Stomach (tissue), 9 donors: ENCODE measurements around the gene KDM3A. TPM values are rescaled to one million over a fixed set of nuclear protein-coding genes. Genes with fewer than 3 reads are reported as not detected.

Experiments
- DNase-seq, 2 donors: peaks; one replicate each; pipeline versions ENCODE4 v3.0.0 to v3.0.0-alpha.2; 2013 to 2019
- H3K27ac ChIP-seq, 5 donors: fragments of 200-600 bp in 4 of 5; sonication (generic) in 4 of 5; one replicate each; pipeline ENCODE4 v1.5.1; 2013 to 2019; ENCODE audit warnings: mild to moderate bottlenecking in 1 of 5, moderate library complexity in 1 of 5
- H3K27me3 ChIP-seq, 3 donors: fragments of 200-600 bp; sonication (generic); one replicate each; pipeline ENCODE4 v1.5.1; 2017 to 2019; ENCODE audit warnings: mixed run types in 1 of 3
- H3K36me3 ChIP-seq, 4 donors: fragments of 200-600 bp; sonication (generic); 1 replicate in 3 of 4; 2 replicates in 1 of 4; pipeline ENCODE4 v1.5.1; 2016 to 2019
- H3K4me1 ChIP-seq, 4 donors: fragments of 200-600 bp; sonication (generic); one replicate each; pipeline ENCODE4 v1.5.1; 2016 to 2019
- H3K4me3 ChIP-seq, 4 donors: fragments of 200-600 bp; sonication (generic) in 3 of 4; one replicate each; pipeline ENCODE4 v1.5.1; 2016 to 2019; ENCODE audit warnings: mild to moderate bottlenecking in 1 of 4
- H3K9me3 ChIP-seq, 4 donors: fragments of 200-600 bp; sonication (generic); one replicate each; pipeline ENCODE4 v1.5.1; 2016 to 2019
- CTCF ChIP-seq, 7 experiments: fragments of 450-650 bp in 4 of 7; fragments of 200-600 bp in 3 of 7; sonication (generic) in 3 of 7; IDR thresholded peaks; one replicate each; pipeline ENCODE4 v1.5.1; 2016 to 2019; ENCODE audit warnings: antibody characterized with exemption in 7 of 7, control low read depth in 2 of 7, mild to moderate bottlenecking in 1 of 7
- EP300 ChIP-seq: sonication (generic); formaldehyde crosslinking; IDR thresholded peaks from one replicate; pipeline ENCODE4 v1.6.1; 2017; ENCODE audit warnings: antibody characterized with exemption
- POLR2A ChIP-seq, 4 donors: fragments of 450-650 bp; IDR thresholded peaks; one replicate each; pipeline ENCODE4 v1.6.1; 2016; ENCODE audit warnings: antibody characterized with exemption in 4 of 4, control low read depth in 2 of 4, mild to moderate bottlenecking in 1 of 4, moderate library complexity in 1 of 4
- POLR2AphosphoS5 ChIP-seq, 3 donors: sonication (generic); formaldehyde crosslinking; IDR thresholded peaks; one replicate each; pipeline ENCODE4 v1.6.1; 2016; ENCODE audit warnings: antibody characterized with exemption in 3 of 3
- WGBS, 5 donors: extraction: QIAGEN DNeasy Blood & Tissue Kit in 3 of 5; methylation state at CpG; one replicate each; pipeline versions ENCODE4 v1.1.5 to v1.1.7; 2013 to 2018; 5-methylcytosine and 5-hydroxymethylcytosine counted together
- intact Hi-C: fragments of 100-400 bp; cut with DNase I; formaldehyde crosslinking; loops from one replicate; pipeline ENCODE4 v1.15.1; 2023; ENCODE audit warnings: low total_unique reads
- polyA plus RNA-seq, 3 donors: library from polyadenylated mRNA; stranded (reverse); fragments of 200-250 nt; gene quantifications; one replicate each; pipeline ENCODE4 v1.2.3, GENCODE V29; 2013
- total RNA-seq, 5 donors: library from RNA; depleted of rRNA; stranded (reverse); fragments of >200 nt; gene quantifications; one replicate each; pipeline versions ENCODE4 v1.1.0 to v1.2.3, GENCODE V29; 2014 to 2016
- donor health status: healthy with polysubstance abuse.
- donor health status: Bipolar disorder and iron deficiency.
- donor health status: healthy.

KDM3A gene
- total and polyA plus RNA-seq, 8 donors: 10.4 to 101 (median 32.0) TPM

DNA sequence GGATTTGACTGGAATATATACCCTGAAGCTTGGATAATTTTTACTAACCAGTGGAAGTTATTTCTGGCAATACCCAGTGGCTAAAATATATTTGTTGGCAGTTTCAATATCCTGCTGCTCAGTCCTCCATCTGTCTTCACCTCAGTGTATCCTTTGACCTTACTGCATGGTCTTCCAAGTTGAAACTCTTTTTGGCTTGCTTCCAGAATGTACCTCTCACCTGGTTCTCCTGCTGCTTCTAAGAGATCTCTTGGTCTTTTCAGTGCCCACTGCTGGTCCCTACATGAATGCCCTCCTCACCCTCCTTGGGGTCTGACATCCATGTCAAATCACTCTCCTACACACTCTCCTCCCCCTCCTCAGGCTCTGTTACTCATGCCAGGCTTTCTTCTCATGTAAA is 4.8 kb upstream of the KDM3A start:
- Histone ChIP-seq H3K4me1 (no peaks in the 10 kb centered on the region), H3K36me3 (no peaks in the 10 kb centered on the region), H3K27me3 (no peaks in the 10 kb centered on the region), H3K9me3 (peaks cover 6 to 28% (median 20%) of the 10 kb centered on the region in 4 donors), H3K4me3 (no peak overlapping the region), H3K27ac (no peak overlapping the region)
- TF ChIP-seq POLR2A (IDR thresholded peaks at IDR 0.05) (no peak), POLR2AphosphoS5 (IDR thresholded peaks at IDR 0.05) (no peak), CTCF (IDR thresholded peaks at IDR 0.05) (no peak), EP300 (no peak)
- intact Hi-C loops: no loop called here
- no peak for DNase-seq

- Histone ChIP-seq H3K4me1 (peaks cover 23 to 27% (median 25%) of the 10 kb centered on the region in 4 donors), H3K27me3 (no peaks in the 10 kb centered on the region), H3K27ac (peak overlapping the region in 4 of 5 donors; percentile 92 to 100 (median 95)), H3K36me3 (peaks cover 0 to 7% (median 0%) of the 10 kb centered on the region in 4 donors), H3K9me3 (peaks cover 6 to 28% (median 20%) of the 10 kb centered on the region in 4 donors), H3K4me3 (peak overlapping the region; percentile 75 to 84 (median 80))
- 89 to 95% (median 91%) methylated on average over 3 of the region's 3 CpGs for WGBS, 5 donors
- DNase-seq: no peak
- TF ChIP-seq POLR2AphosphoS5 (IDR thresholded peaks at IDR 0.05) (no peak), POLR2A (IDR thresholded peaks at IDR 0.05) (no peak), EP300 (no peak), CTCF (IDR thresholded peaks at IDR 0.05) (no peak)
- intact Hi-C loops: no loop called here
Measured at GRCh38 chr2:86439879-86440630, 1.1 kb upstream of the KDM3A start.

GRCh38 chr2:86441392-86441881 is 266 bp downstream of the KDM3A start:
- Histone ChIP-seq H3K4me1 (peaks cover 32 to 39% (median 35%) of the 10 kb centered on the region in 4 donors), H3K4me3 (peak overlapping the region; percentile 75 to 84 (median 80)), H3K27ac (peak overlapping the region; percentile 92 to 100 (median 98)), H3K9me3 (peaks cover 6 to 28% (median 20%) of the 10 kb centered on the region in 4 donors), H3K36me3 (peaks cover 0 to 14% (median 0%) of the 10 kb centered on the region in 4 donors), H3K27me3 (no peaks in the 10 kb centered on the region)
- DNase-seq: no peak
- TF ChIP-seq POLR2A (IDR thresholded peaks at IDR 0.05): peak in 2 of 4 donors; percentile 87 to 90
- no peak for TF ChIP-seq EP300
- TF ChIP-seq CTCF (IDR thresholded peaks at IDR 0.05): no peak
- peak in 1 of 3 donors; percentile 88 for TF ChIP-seq POLR2AphosphoS5 (IDR thresholded peaks at IDR 0.05)
- intact Hi-C loops: no loop called here
- 0 to 1% (median 0%) methylated on average over 24 to 59 of the region's 59 CpGs for WGBS, 5 donors

DNA sequence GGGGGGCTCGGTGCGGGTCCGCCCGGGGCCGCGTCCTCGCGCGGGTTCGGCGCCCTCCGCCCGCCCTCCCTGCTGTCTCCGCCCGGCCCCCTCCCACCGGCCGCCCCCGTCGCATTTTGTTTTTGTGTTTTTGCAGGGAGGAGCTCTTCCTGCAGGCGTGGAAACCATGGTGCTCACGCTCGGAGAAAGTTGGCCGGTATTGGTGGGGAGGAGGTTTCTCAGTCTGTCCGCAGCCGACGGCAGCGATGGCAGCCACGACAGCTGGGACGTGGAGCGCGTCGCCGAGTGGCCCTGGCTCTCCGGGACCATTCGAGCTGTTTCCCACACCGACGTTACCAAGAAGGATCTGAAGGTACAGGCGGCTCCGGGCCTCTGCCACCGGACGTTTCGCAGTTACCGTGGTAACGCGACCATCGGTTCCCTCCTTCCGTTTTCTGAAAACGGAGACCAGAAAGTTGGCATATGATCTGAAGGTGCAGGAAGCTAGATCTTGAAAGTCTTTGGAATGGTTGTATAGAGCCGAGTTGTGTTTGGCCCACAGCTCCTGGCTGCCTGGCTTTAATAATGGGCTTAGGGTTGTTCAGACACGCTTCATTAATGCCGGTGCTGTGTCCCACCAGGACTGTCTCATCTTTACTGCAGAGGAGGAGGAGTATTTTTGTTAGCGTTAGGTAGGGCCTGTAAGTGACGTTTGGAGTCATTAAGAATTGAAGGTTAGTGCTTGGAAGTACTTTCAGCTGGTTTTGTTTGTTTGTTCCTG is 891 bp downstream of the KDM3A start:
- intact Hi-C loops: no loop called here
- H3K4me3 ChIP-seq: peak overlapping the region; percentile 75 to 84 (median 80)
- peaks cover 6 to 28% (median 20%) of the 10 kb centered on the region in 4 donors for H3K9me3 ChIP-seq
- peaks cover 0 to 19% (median 0%) of the 10 kb centered on the region in 4 donors for H3K36me3 ChIP-seq
- WGBS, 5 donors: 0 to 2% (median 1%) methylated on average over 21 to 53 of the region's 53 CpGs
- TF ChIP-seq POLR2AphosphoS5 (IDR thresholded peaks at IDR 0.05): peak in 2 of 3 donors; percentile 7 to 10
- no peak for TF ChIP-seq EP300
- no peak for TF ChIP-seq CTCF (IDR thresholded peaks at IDR 0.05)
- TF ChIP-seq POLR2A (IDR thresholded peaks at IDR 0.05): no peak
- peaks cover 32 to 41% (median 36%) of the 10 kb centered on the region in 4 donors for H3K4me1 ChIP-seq
- H3K27ac ChIP-seq: peak overlapping the region; percentile 92 to 100 (median 98)
- peak; percentile 51 to 89 for DNase-seq
- no peaks in the 10 kb centered on the region for H3K27me3 ChIP-seq
